Parathyroid adenoma (tissue), 2 donors: ENCODE results near the gene IGSF6.
A peak's percentile ranks its signal among the peaks of the same experiment; 100 is the strongest.

Experiments
- H2AFZ ChIP-seq: fragments of 300-600 bp; sonication (generic); one replicate; pipeline ENCODE4 v1.7.0; 2017; ENCODE audit warnings: antibody characterized with exemption, mild to moderate bottlenecking
- H3K27ac ChIP-seq: fragments of 300-600 bp; sonication (generic); one replicate; pipeline ENCODE4 v1.7.0; 2017
- H3K27me3 ChIP-seq: fragments of 300-600 bp; sonication (generic); one replicate; pipeline ENCODE4 v1.7.0; 2017; ENCODE audit warnings: low read length; ENCODE audit not compliant: control insufficient read depth, insufficient read depth
- H3K36me3 ChIP-seq: fragments of 300-600 bp; sonication (generic); one replicate; pipeline ENCODE4 v1.7.0; 2017; ENCODE audit warnings: low read length; ENCODE audit not compliant: control insufficient read depth, insufficient read depth
- H3K4me1 ChIP-seq: fragments of 300-600 bp; sonication (generic); one replicate; pipeline ENCODE4 v1.7.0; 2017; ENCODE audit warnings: control low read depth
- H3K4me2 ChIP-seq: fragments of 300-600 bp; sonication (generic); one replicate; pipeline ENCODE4 v1.7.0; 2017; ENCODE audit warnings: low read length
- H3K4me3 ChIP-seq: fragments of 300-600 bp; sonication (generic); one replicate; pipeline ENCODE4 v1.7.0; 2017; ENCODE audit warnings: low read depth, low read length
- H3K79me2 ChIP-seq: fragments of 300-600 bp; sonication (generic); one replicate; pipeline ENCODE4 v1.7.0; 2017; ENCODE audit warnings: control low read depth
- H3K9ac ChIP-seq: fragments of 300-600 bp; sonication (generic); one replicate; pipeline ENCODE4 v1.7.0; 2017; ENCODE audit warnings: mild to moderate bottlenecking
- H3K9me3 ChIP-seq: fragments of 300-600 bp; sonication (generic); one replicate; pipeline ENCODE4 v1.7.0; 2017; ENCODE audit warnings: low read length; ENCODE audit not compliant: control insufficient read depth
- CTCF ChIP-seq: fragments of 300-600 bp; sonication (generic); IDR thresholded peaks from one replicate; pipeline ENCODE4 v1.7.0; 2017; ENCODE audit warnings: antibody characterized with exemption, mild to moderate bottlenecking
- donor health status: primary hyperparathyroidism.

The IGSF6 gene

GRCh38 chr16:21663889-21664647 lies 11.7 kb upstream of the IGSF6 start, which contains the start of gene OTOA:
Gene OTOA (plus strand): TSS chr16:21663968. CDS start chr16:21678515, 14,547 bp downstream.
- H2AFZ ChIP-seq, result peak within 1 kb of the TSS; percentile 48
- H3K4me1 ChIP-seq, result no peaks in the 10 kb centered on the region
- no peaks in the 10 kb centered on the region for H3K27me3 ChIP-seq
- peak within 1 kb of the TSS; percentile 33 for H3K4me2 ChIP-seq
- H3K9me3 ChIP-seq, result no peaks in the 10 kb centered on the region
- no peak within 1 kb of the TSS for H3K4me3 ChIP-seq
- H3K79me2 ChIP-seq, result no peaks in the 10 kb centered on the region
- H3K9ac ChIP-seq, result no peak within 1 kb of the TSS
- no peak for TF ChIP-seq CTCF
- H3K27ac ChIP-seq, result no peak within 1 kb of the TSS
- no peaks in the 10 kb centered on the region for H3K36me3 ChIP-seq

GRCh38 chr16:21659124-21659523 lies 6.7 kb upstream of the IGSF6 start:
- Histone ChIP-seq H3K4me1 (no peaks in the 10 kb centered on the region), H3K36me3 (no peaks in the 10 kb centered on the region), H3K9ac (no peak overlapping the region), H3K4me3 (no peak overlapping the region), H3K9me3 (no peaks in the 10 kb centered on the region), H3K79me2 (no peaks in the 10 kb centered on the region), H3K4me2 (no peak overlapping the region), H2AFZ (no peak overlapping the region), H3K27ac (no peak overlapping the region), H3K27me3 (no peaks in the 10 kb centered on the region)
- no peak for TF ChIP-seq CTCF

- no peaks in the 10 kb centered on the region for H3K4me1 ChIP-seq
- no peak overlapping the region for H3K27ac ChIP-seq
- no peak overlapping the region for H3K9ac ChIP-seq
These were observed 4.7 kb upstream of the IGSF6 start for GRCh38 chr16:21656795-21657768.

GRCh38 chr16:21654881-21655280 lies 2.5 kb upstream of the IGSF6 start:
- no peaks in the 10 kb centered on the region for H3K4me1 ChIP-seq
- no peak overlapping the region for H2AFZ ChIP-seq
- H3K36me3 ChIP-seq, result no peaks in the 10 kb centered on the region
- no peak overlapping the region for H3K27ac ChIP-seq
- H3K4me2 ChIP-seq, result no peak overlapping the region
- H3K9ac ChIP-seq, result no peak overlapping the region
- H3K4me3 ChIP-seq, result no peak overlapping the region
- no peaks in the 10 kb centered on the region for H3K9me3 ChIP-seq
- TF ChIP-seq CTCF, result no peak
- H3K79me2 ChIP-seq, result peaks cover 9% of the 10 kb centered on the region
- H3K27me3 ChIP-seq, result no peaks in the 10 kb centered on the region

More at GRCh38 chr16:21656795-21657768, 4.7 kb upstream of the IGSF6 start:
- Histone ChIP-seq H3K36me3 (no peaks in the 10 kb centered on the region), H3K4me3 (no peak overlapping the region), H2AFZ (no peak overlapping the region), H3K79me2 (peaks cover 4% of the 10 kb centered on the region), H3K4me2 (no peak overlapping the region), H3K9me3 (no peaks in the 10 kb centered on the region), H3K27me3 (no peaks in the 10 kb centered on the region)
- peak; percentile 83 for TF ChIP-seq CTCF
